MM.1S (cell line): ENCODE measurements around the gene PTPRE.

ENCODE experiments used
- DNase-seq: peaks from one replicate; pipeline ENCODE4 v3.0.0-alpha.2; 2015
- H2AFZ ChIP-seq: fragments of 300-600 bp; sonication (generic); 2 replicates; pipeline ENCODE4 v1.6.0; 2016; ENCODE audit warnings: antibody characterized with exemption, low read length
- H3F3A ChIP-seq: fragments of 300-600 bp; sonication (generic); 2 replicates; pipeline ENCODE4 v1.6.1; 2016; ENCODE audit warnings: mild to moderate bottlenecking, antibody characterized with exemption, low read length, moderate library complexity, mixed read lengths; ENCODE audit not compliant: insufficient read depth
- H3K27ac ChIP-seq: fragments of 300-600 bp; sonication (generic); 2 replicates; pipeline ENCODE4 v1.5.1; 2016; ENCODE audit warnings: mild to moderate bottlenecking, low read length
- H3K27me3 ChIP-seq: fragments of 300-600 bp; sonication (generic); replicated peaks from 2 replicates; pipeline ENCODE4 v1.6.0; 2016; ENCODE audit warnings: low read length; ENCODE audit not compliant: insufficient read depth
- H3K36me3 ChIP-seq: fragments of 300-600 bp; sonication (generic); replicated peaks from 2 replicates; pipeline ENCODE4 v1.6.1; 2016; ENCODE audit warnings: mild to moderate bottlenecking, low read length, mixed read lengths; ENCODE audit not compliant: insufficient read depth
- H3K4me1 ChIP-seq: fragments of 300-600 bp; sonication (generic); 2 replicates; pipeline ENCODE4 v1.6.1; 2016; ENCODE audit warnings: low read length, mixed read lengths
- H3K4me2 ChIP-seq: fragments of 300-600 bp; sonication (generic); 2 replicates; pipeline ENCODE4 v1.6.0; 2016; ENCODE audit warnings: low read depth, low read length
- H3K4me3 ChIP-seq: fragments of 300-600 bp; sonication (generic); 2 replicates; pipeline ENCODE4 v1.5.1; 2016; ENCODE audit warnings: low read length, mixed read lengths
- H3K79me2 ChIP-seq: fragments of 300-600 bp; sonication (generic); 2 replicates; pipeline ENCODE4 v1.6.1; 2016; ENCODE audit warnings: mixed run types, low read length, mixed read lengths
- H3K9ac ChIP-seq: fragments of 300-600 bp; sonication (generic); 2 replicates; pipeline ENCODE4 v1.6.1; 2016; ENCODE audit warnings: low read length, mixed read lengths
- H3K9me2 ChIP-seq: fragments of 300-600 bp; sonication (generic); replicated peaks from 2 replicates; pipeline ENCODE4 v1.6.1; 2016; ENCODE audit warnings: mild to moderate bottlenecking, low read length, mixed read lengths; ENCODE audit not compliant: insufficient read depth
- H3K9me3 ChIP-seq: fragments of 300-600 bp; sonication (generic); replicated peaks from 2 replicates; pipeline ENCODE4 v1.6.1; 2016; ENCODE audit warnings: mild to moderate bottlenecking, low read length, mixed read lengths; ENCODE audit not compliant: insufficient read depth
- H4K20me1 ChIP-seq: fragments of 300-600 bp; sonication (generic); 2 replicates; pipeline ENCODE4 v1.6.1; 2016; ENCODE audit warnings: mild to moderate bottlenecking, low read length, moderate library complexity, mixed read lengths; ENCODE audit not compliant: insufficient read depth
- EZH2 ChIP-seq: fragments of 300-600 bp; sonication (generic); optimal IDR thresholded peaks from 2 replicates; pipeline ENCODE3; 2017; ENCODE audit warnings: low read depth, mild to moderate bottlenecking, antibody characterized with exemption, low read length, mixed read lengths
- EZH2phosphoT487 ChIP-seq: fragments of 300-600 bp; sonication (generic); IDR thresholded peaks from 2 replicates; pipeline ENCODE4 v1.6.1; 2018; ENCODE audit warnings: antibody characterized with exemption, low read length
- TF ChIP-seq, protein P1 (sequence below): fragments of 300-600 bp; sonication (generic); IDR thresholded peaks from 2 replicates; pipeline ENCODE4 v1.5.1; 2016; ENCODE audit warnings: antibody characterized with exemption, low read length, mixed read lengths

PTPRE gene

GRCh38 chr10:127882801-127883459 lies 24.0 kb upstream of the PTPRE start:
- no peaks in the 10 kb centered on the region for H4K20me1 ChIP-seq
- TF ChIP-seq EZH2phosphoT487 (no peak), EZH2 (no peak)
- TF ChIP-seq, protein P1, sequence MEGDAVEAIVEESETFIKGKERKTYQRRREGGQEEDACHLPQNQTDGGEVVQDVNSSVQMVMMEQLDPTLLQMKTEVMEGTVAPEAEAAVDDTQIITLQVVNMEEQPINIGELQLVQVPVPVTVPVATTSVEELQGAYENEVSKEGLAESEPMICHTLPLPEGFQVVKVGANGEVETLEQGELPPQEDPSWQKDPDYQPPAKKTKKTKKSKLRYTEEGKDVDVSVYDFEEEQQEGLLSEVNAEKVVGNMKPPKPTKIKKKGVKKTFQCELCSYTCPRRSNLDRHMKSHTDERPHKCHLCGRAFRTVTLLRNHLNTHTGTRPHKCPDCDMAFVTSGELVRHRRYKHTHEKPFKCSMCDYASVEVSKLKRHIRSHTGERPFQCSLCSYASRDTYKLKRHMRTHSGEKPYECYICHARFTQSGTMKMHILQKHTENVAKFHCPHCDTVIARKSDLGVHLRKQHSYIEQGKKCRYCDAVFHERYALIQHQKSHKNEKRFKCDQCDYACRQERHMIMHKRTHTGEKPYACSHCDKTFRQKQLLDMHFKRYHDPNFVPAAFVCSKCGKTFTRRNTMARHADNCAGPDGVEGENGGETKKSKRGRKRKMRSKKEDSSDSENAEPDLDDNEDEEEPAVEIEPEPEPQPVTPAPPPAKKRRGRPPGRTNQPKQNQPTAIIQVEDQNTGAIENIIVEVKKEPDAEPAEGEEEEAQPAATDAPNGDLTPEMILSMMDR: no peak
- no peak overlapping the region for H3K9ac ChIP-seq
- H3K4me1 ChIP-seq: 0 out of 2 replicates have a peak, but pooled peaks cover 7% of the 10 kb centered on the region
- no peak overlapping the region for H2AFZ ChIP-seq
- no peaks in the 10 kb centered on the region for H3K36me3 ChIP-seq
- H3K9me3 ChIP-seq: no peaks in the 10 kb centered on the region
- H3K4me3 ChIP-seq: no peak overlapping the region
- H3K27ac ChIP-seq: no peak overlapping the region
- no peak overlapping the region for H3K4me2 ChIP-seq
- no peaks in the 10 kb centered on the region for H3K27me3 ChIP-seq
- no peaks in the 10 kb centered on the region for H3K79me2 ChIP-seq
- no peaks in the 10 kb centered on the region for H3K9me2 ChIP-seq
- DNase-seq: no peak
- H3F3A ChIP-seq: no peaks in the 10 kb centered on the region

GRCh38 chr10:127883516-127883915 lies 23.4 kb upstream of the PTPRE start:
- H3K9me3 ChIP-seq: no peaks in the 10 kb centered on the region
- H3K9ac ChIP-seq: no peak overlapping the region
- TF ChIP-seq EZH2: no peak
- TF ChIP-seq, protein P1: no peak
- no peak for TF ChIP-seq EZH2phosphoT487
- H4K20me1 ChIP-seq: no peaks in the 10 kb centered on the region
- no peak for DNase-seq
- no peaks in the 10 kb centered on the region for H3K36me3 ChIP-seq
- H3K9me2 ChIP-seq: no peaks in the 10 kb centered on the region
- H3K4me2 ChIP-seq: no peak overlapping the region
- H3K79me2 ChIP-seq: no peaks in the 10 kb centered on the region
- no peaks in the 10 kb centered on the region for H3K27me3 ChIP-seq
- H2AFZ ChIP-seq: no peak overlapping the region
- H3K4me1 ChIP-seq: 0 out of 2 replicates have a peak, but pooled peaks cover 7% of the 10 kb centered on the region
- H3F3A ChIP-seq: no peaks in the 10 kb centered on the region
- no peak overlapping the region for H3K4me3 ChIP-seq
- H3K27ac ChIP-seq: no peak overlapping the region

- TF ChIP-seq, protein P1: no peak
- TF ChIP-seq EZH2: no peak
- TF ChIP-seq EZH2phosphoT487: no peak
- Histone ChIP-seq H3K9me3 (no peaks in the 10 kb centered on the region), H3K4me1 (0 out of 2 replicates have a peak, but pooled peaks cover 7% of the 10 kb centered on the region), H3K9ac (no peak overlapping the region), H4K20me1 (no peaks in the 10 kb centered on the region), H3F3A (no peaks in the 10 kb centered on the region), H3K27ac (no peak overlapping the region), H3K9me2 (no peaks in the 10 kb centered on the region), H3K79me2 (no peaks in the 10 kb centered on the region), H2AFZ (no peak overlapping the region), H3K36me3 (no peaks in the 10 kb centered on the region), H3K4me3 (no peak overlapping the region), H3K4me2 (no peak overlapping the region), H3K27me3 (no peaks in the 10 kb centered on the region)
- no peak for DNase-seq
Observed at GRCh38 chr10:127884501-127884900, 22.4 kb upstream of the PTPRE start.
